IPS-18c (cell line): Measurements from ENCODE around the gene HIVEP3.

Experiments used
- H3K4me3 ChIP-seq: 2 replicates; pipeline ENCODE4 v1.7.0; 2013; ENCODE audit warnings: low read depth, mild to moderate bottlenecking, low read length, moderate library complexity; ENCODE audit not compliant: insufficient read depth
- H3K9me3 ChIP-seq: one replicate; pipeline ENCODE4 v1.6.1; 2013; ENCODE audit warnings: mild to moderate bottlenecking, low read length, moderate library complexity; ENCODE audit not compliant: control insufficient read depth, insufficient read depth

HIVEP3 gene

DNA sequence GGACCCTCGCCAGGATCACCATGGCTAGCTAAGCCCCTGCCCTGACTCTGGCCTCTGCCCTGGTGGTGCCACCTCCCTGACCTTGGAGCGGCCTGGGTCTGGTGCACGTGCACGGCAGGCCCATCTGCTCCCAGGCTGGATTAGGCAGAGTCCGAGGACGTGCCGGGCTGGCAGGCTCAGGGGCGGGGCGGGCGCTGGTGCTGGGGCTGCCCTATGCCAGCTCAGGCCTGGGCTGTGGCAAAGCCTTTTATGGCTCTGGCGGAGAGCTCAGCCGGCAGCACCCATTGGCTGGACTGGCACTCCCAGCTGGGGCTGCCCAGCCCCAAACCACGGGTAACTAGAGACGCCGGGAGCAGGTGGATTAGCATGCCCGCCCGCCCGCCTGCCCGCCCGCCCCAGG is 417.1 kb downstream of the HIVEP3 start:
- H3K4me3 ChIP-seq = no peak overlapping the region

DNA sequence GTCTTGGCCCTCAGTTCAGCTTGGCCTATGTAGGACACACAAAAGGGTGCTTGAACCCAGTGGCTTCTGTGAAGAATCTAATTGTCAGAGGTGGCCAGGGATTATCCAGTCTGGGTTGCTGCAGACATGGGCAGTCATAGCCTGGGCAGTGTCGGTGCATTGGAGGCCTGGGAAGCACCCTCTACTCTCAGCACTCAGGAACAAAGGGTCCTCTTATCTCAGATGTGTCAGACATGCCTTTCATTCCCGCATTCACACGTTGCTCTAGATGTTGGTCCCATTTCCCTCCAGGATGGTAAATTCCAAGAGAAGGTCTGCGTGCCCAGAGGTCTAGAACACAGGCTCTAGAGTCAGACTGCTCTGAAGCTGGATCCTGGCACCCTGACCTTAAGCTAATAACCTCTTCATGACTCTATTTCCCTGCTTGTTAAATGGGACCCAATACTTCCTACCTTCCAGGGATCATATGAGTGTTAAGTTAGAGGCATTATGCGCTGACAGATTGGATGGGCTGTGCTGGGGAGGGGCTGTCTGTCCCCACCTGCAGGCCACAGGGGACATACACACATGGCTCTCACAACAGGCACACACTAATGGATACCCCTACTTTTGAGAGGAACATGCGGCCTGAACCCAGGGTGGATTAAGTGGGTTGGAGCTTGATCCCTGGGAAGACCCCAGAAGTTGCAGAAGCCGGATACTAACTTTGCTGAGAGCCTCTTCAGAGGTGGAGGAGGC is 417.8 kb downstream of the HIVEP3 start:
- Histone ChIP-seq H3K9me3 (no peaks in the 10 kb centered on the region), H3K4me3 (no peak overlapping the region)

More for the DNA sequence above, 417.1 kb downstream of the HIVEP3 start:
- H3K9me3 ChIP-seq = no peaks in the 10 kb centered on the region

GRCh38 chr1:41500378-41500777 is 418.3 kb downstream of the HIVEP3 start:
- Histone ChIP-seq H3K9me3 (no peaks in the 10 kb centered on the region), H3K4me3 (no peak overlapping the region)

DNA sequence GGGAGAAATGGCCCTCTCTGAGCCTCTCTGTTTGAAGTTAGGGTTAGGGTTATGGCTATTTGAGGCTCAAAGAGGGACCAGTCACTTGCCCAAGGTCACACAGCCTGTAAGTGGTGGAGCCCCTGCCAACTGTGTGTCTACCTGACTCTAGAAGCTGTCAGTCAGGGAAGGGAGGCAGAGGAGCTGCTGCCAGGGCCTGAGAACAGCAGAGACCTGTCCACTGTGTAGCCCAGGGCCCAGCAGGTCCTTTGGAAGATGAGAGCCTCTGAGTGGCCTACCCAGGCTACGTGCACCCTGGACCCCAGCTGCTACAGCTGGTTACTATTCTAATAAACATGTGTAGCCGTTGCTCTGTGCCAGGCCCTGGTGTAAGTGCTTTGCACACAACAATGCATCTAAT is 419.1 kb downstream of the HIVEP3 start:
- no peak overlapping the region for H3K4me3 ChIP-seq
- no peaks in the 10 kb centered on the region for H3K9me3 ChIP-seq

GRCh38 chr1:41498804-41499203 is 419.9 kb downstream of the HIVEP3 start:
- H3K4me3 ChIP-seq = no peak overlapping the region
- H3K9me3 ChIP-seq = no peaks in the 10 kb centered on the region

DNA sequence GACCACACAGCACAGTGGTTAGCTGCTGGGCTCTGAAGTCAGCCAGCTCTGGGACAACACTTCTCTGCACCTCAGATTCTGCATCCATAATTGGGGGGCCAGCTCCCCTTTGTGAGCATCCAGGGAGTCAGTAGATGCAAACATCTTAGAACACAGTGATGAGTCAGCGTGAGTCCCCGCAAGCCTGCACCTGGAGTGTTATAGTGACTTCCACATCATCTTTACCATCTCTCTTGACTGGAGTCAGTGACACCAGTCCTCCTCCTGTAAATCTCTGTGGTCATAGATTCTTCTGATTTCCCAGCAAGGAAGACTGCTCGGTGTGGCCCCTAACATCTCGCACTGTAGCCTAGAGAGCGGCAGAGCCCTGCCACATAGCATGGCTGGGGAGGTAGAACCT is 420.3 kb downstream of the HIVEP3 start:
- Histone ChIP-seq H3K9me3 (no peaks in the 10 kb centered on the region), H3K4me3 (no peak overlapping the region)

- H3K4me3 ChIP-seq = no peak overlapping the region
- H3K9me3 ChIP-seq = no peaks in the 10 kb centered on the region
Observed at GRCh38 chr1:41497461-41498030, 421.2 kb downstream of the HIVEP3 start.

DNA sequence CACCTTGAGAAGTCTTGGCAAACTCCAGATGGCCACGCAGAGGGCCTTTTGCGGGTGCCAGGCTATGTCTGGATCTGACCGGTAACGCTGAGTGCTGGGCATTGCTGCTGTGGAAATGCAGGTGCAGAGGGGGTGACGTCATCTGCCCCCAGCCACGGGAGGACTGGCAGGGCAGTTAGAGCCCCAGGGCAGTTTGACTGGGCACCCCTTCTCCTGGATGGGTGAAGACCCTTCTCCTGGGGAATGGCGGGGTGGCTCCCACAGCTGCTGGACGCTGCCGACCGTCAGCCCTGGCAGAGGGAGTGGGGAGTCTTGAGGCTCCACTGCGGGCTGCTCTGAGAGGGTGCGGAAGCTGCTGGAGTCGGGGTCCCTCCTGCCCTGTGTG is 421.7 kb downstream of the HIVEP3 start:
- H3K9me3 ChIP-seq = no peaks in the 10 kb centered on the region
- H3K4me3 ChIP-seq = no peak overlapping the region

DNA sequence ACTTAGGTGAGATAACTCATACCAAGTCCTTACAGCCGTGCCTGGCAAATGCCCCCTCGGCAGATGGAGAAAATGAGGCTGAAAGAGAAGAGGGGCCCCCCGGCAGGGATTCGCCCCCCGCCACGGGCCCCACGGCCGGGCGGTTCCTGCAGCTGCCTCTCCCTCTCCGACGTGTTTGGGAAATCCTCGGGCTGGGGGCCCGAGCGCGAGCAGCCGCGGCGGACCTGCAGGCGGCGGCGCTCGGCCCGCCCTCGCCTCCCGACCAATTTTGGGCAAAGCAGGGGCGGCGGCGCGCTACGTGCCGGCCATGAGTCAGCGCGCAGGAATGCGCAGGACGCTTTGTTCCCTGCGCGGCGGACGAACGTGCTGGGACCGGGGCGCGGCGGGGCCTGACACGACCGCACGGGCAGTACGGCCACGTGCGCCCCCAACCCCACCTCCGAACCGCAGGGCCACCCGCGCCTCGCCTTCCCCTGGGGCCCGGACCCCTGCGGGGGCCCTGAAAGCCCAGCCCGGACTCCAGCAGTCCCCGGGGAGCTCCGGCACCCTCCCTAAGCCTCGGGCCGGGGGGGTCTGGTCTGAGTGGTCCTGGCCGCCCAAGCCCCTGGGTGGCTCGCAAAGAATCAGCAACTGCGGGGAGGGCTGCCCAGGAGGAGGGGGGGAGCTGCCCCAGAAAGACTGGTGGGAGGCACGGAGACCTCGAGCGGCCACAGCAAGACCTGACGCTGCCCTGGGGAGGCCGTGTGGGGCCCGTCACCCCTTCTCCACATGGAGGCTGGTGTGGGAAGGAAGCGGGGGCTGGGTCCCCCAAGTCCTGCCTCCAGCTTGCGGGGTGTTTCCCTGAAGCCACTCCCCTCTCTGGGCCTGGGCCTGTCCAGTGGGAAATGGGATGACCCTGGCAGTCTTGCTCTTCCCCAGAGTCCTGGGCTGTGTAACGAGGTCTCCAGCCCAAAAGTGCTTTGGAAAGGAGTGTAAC is 422.4 kb downstream of the HIVEP3 start:
- Histone ChIP-seq H3K4me3 (no peak overlapping the region; the same call in 1 of the 2 replicates), H3K9me3 (no peaks in the 10 kb centered on the region)

DNA sequence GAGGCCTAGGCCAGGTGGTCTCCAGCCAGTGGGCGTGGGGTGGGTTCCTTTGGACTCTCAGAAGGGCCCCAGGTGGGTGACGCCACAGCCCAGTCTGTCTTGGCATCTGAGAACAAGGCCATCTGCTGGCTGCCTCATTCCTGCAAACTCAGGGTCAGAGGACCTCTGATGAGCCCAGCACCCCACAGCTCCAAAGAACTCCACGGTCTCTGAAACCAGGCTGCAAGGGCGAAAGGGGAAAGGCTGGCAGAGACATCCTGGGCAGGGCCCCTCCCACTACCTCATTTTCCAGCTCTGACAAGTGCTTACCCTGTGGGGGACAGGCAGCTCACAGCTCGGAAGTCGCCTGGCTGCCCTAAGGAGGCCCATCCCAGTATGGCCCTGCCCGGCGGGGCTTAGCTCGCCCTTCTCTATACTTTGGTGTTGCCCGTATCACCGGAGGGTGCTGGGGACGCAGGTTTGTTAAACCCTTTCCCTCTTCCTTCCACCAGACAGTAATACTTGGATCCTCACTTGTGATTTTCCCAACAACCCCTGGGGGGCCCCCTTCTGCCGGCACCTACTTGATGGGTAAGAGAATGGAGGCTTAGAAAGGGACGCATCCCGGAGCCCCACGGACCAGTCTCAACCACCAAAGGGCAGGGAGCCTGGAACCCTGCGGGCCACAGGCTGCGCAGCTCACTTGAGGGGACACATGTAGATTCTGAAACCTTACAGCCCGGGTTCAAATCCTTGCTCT is 423.3 kb downstream of the HIVEP3 start:
- Histone ChIP-seq H3K9me3 (no peaks in the 10 kb centered on the region), H3K4me3 (no peak overlapping the region)

- H3K9me3 ChIP-seq = no peaks in the 10 kb centered on the region
- no peak overlapping the region; the same call in 1 of the 2 replicates for H3K4me3 ChIP-seq
Observed at GRCh38 chr1:41494351-41495209, 424.1 kb downstream of the HIVEP3 start.

GRCh38 chr1:41493626-41494350 is 424.9 kb downstream of the HIVEP3 start:
- Histone ChIP-seq H3K4me3 (no peak overlapping the region), H3K9me3 (no peaks in the 10 kb centered on the region)

GRCh38 chr1:41493117-41493536 is 425.6 kb downstream of the HIVEP3 start:
- H3K9me3 ChIP-seq = no peaks in the 10 kb centered on the region
- H3K4me3 ChIP-seq = no peak overlapping the region

GRCh38 chr1:41492341-41492848 is 426.3 kb downstream of the HIVEP3 start:
- H3K9me3 ChIP-seq = no peaks in the 10 kb centered on the region
- no peak overlapping the region for H3K4me3 ChIP-seq

DNA sequence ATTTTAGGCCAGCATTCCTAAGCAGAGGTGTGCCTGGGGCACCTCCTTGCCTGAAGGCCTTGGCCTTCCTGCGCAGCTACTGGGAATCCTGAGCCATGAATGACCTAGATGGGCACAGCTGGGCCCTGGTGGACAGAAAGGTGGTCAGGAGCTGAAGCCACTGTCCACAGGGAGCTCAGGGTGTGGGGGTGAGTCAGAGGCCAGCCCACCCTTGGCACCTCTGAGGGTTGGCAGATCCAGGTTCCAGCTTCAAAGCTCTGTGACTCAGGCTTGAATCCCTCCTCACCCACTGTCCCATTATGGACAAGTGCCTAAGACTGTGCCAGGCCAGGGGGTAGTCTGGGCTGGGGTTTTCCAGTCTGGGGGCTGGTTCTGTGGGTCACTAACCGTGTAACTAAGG is 427.8 kb downstream of the HIVEP3 start:
- Histone ChIP-seq H3K9me3 (no peaks in the 10 kb centered on the region), H3K4me3 (no peak overlapping the region)

DNA sequence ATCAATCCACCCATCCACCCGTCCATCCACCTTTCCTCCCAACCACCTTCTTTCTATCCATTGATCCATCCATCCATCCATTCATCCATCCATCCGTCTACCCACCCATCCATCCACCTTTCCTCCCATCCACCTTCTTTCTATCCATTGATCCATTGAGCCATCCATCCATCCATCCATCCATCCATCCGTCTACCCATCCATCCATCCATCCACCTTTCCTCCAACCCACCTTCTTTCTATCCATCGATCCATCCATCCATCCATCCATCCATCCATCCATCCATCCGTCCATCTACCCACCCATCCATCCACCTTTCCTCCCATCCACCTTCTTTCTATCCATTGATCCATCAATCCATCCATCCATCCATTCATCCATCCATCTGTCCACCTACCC is 429.2 kb downstream of the HIVEP3 start:
- Histone ChIP-seq H3K4me3 (no peak overlapping the region), H3K9me3 (no peaks in the 10 kb centered on the region)
